Measurements from ENCODE around the gene HEATR5B. TPM values are rescaled to one million over a fixed set of nuclear protein-coding genes. Genes with fewer than 3 reads are reported as not detected.

Gene HEATR5B
- total and polyA plus RNA-seq, 2 of the 8 experiments (the other 6 are each of a cell fraction or from before 2014, with no cell fraction given) = 7.0 to 12.6 TPM

DNA sequence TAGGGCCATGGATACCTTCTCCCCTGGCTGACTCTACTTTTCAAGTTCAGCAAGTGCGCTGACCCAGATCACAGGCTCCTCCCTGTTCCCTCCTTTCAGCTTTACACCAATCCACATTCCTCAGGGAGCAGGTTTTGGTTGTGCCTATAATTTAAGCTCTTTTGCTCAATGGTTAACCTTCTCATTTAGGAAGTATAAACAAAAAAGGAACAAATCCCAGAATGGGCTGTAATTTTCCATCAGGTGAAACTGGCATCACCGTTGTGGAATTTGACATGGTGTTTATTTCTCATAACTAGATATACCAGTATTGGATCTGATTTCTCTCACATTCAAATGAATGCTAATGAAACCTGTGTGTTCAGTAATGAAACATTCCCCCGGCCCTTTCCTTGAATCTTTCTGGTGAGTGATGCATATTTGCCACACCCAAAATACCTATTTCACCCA lies 131.4 kb downstream of the HEATR5B start (continued):
- TF ChIP-seq, protein P1, sequence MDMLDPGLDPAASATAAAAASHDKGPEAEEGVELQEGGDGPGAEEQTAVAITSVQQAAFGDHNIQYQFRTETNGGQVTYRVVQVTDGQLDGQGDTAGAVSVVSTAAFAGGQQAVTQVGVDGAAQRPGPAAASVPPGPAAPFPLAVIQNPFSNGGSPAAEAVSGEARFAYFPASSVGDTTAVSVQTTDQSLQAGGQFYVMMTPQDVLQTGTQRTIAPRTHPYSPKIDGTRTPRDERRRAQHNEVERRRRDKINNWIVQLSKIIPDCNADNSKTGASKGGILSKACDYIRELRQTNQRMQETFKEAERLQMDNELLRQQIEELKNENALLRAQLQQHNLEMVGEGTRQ (IDR thresholded peaks at IDR 0.05; ENCODE audit: low read length) = no peak
- TF ChIP-seq GABPA (IDR thresholded peaks at IDR 0.05; ENCODE audit: borderline replicate concordance, insufficient read depth, low read length) = no peak
- TF ChIP-seq EGR1 (IDR thresholded peaks at IDR 0.05; ENCODE audit: borderline replicate concordance, low read depth, low read length) = no peak

Data from H1 (cell line).